Suprapubic skin (tissue), 4 donors: Measurements from ENCODE around the gene CCL8. TPM values are rescaled to one million over a fixed set of nuclear protein-coding genes. Genes with fewer than 3 reads are reported as not detected.

ENCODE experiments used
- DNase-seq, 2 donors: peaks; one replicate each; pipeline ENCODE4 v3.0.0-alpha.2; 2019; ENCODE audit warnings: low spot score in 2 of 2
- H3K27ac ChIP-seq: fragments of 200-600 bp; sonication (generic); one replicate; pipeline ENCODE4 v1.5.1; 2019
- H3K27me3 ChIP-seq: fragments of 200-600 bp; sonication (generic); one replicate; pipeline ENCODE4 v1.5.1; 2019
- H3K36me3 ChIP-seq: fragments of 200-600 bp; sonication (generic); one replicate; pipeline ENCODE4 v1.5.1; 2019
- H3K4me1 ChIP-seq: fragments of 200-600 bp; sonication (generic); one replicate; pipeline ENCODE4 v1.5.1; 2019
- H3K4me3 ChIP-seq: fragments of 200-600 bp; sonication (generic); one replicate; pipeline ENCODE4 v1.5.1; 2019; ENCODE audit warnings: mild to moderate bottlenecking
- H3K9me3 ChIP-seq: fragments of 200-600 bp; sonication (generic); one replicate; pipeline ENCODE4 v1.5.1; 2019
- EP300 ChIP-seq: sonication (generic); formaldehyde crosslinking; IDR thresholded peaks from one replicate; pipeline ENCODE4 v1.6.1; 2017; ENCODE audit warnings: antibody characterized with exemption
- POLR2A ChIP-seq, 2 donors: fragments of 450-650 bp; IDR thresholded peaks; one replicate each; pipeline ENCODE4 v1.6.1; 2017; ENCODE audit warnings: antibody characterized with exemption in 2 of 2, mild to moderate bottlenecking in 2 of 2, moderate library complexity in 2 of 2
- POLR2AphosphoS5 ChIP-seq, 3 donors: sonication (generic); formaldehyde crosslinking; IDR thresholded peaks; one replicate each; pipeline ENCODE4 v1.6.1; 2017; ENCODE audit warnings: antibody characterized with exemption in 3 of 3
- WGBS: methylation state at CpG from one replicate; pipeline ENCODE4 v1.1.5; 2018; 5-methylcytosine and 5-hydroxymethylcytosine counted together
- total RNA-seq, 4 donors: library from RNA; depleted of rRNA; stranded (reverse); fragments of >200 nt; gene quantifications; one replicate each; pipeline ENCODE4 v1.1.0, GENCODE V29; 2016
- TF ChIP-seq, protein P1 (sequence below), 2 donors: fragments of 200-600 bp in 1 of 2; fragments of 450-650 bp in 1 of 2; sonication (generic) in 1 of 2; IDR thresholded peaks; one replicate each; pipeline ENCODE4 v1.5.1; 2016 to 2019; ENCODE audit warnings: antibody characterized with exemption in 2 of 2, mild to moderate bottlenecking in 1 of 2, moderate library complexity in 1 of 2

Gene CCL8
- total RNA-seq, 4 donors from 2014 or later, result 0.64 to 2.2 TPM; not detected in 2

GRCh38 chr17:34337701-34338100 lies 18.5 kb downstream of the CCL8 start:
- DNase-seq, result no peak
- H3K9me3 ChIP-seq, result no peaks in the 10 kb centered on the region
- 47% methylated on average over 1 of the region's 1 CpG for WGBS
- H3K4me3 ChIP-seq, result no peak overlapping the region
- TF ChIP-seq POLR2A (IDR thresholded peaks at IDR 0.05) (no peak), EP300 (no peak), POLR2AphosphoS5 (IDR thresholded peaks at IDR 0.05) (no peak)
- TF ChIP-seq, protein P1, sequence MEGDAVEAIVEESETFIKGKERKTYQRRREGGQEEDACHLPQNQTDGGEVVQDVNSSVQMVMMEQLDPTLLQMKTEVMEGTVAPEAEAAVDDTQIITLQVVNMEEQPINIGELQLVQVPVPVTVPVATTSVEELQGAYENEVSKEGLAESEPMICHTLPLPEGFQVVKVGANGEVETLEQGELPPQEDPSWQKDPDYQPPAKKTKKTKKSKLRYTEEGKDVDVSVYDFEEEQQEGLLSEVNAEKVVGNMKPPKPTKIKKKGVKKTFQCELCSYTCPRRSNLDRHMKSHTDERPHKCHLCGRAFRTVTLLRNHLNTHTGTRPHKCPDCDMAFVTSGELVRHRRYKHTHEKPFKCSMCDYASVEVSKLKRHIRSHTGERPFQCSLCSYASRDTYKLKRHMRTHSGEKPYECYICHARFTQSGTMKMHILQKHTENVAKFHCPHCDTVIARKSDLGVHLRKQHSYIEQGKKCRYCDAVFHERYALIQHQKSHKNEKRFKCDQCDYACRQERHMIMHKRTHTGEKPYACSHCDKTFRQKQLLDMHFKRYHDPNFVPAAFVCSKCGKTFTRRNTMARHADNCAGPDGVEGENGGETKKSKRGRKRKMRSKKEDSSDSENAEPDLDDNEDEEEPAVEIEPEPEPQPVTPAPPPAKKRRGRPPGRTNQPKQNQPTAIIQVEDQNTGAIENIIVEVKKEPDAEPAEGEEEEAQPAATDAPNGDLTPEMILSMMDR (IDR thresholded peaks at IDR 0.05), result no peak
- H3K27me3 ChIP-seq, result no peaks in the 10 kb centered on the region
- no peaks in the 10 kb centered on the region for H3K36me3 ChIP-seq
- no peak overlapping the region for H3K27ac ChIP-seq
- H3K4me1 ChIP-seq, result no peaks in the 10 kb centered on the region

- Histone ChIP-seq H3K36me3 (no peaks in the 10 kb centered on the region), H3K9me3 (no peaks in the 10 kb centered on the region), H3K4me1 (no peaks in the 10 kb centered on the region), H3K4me3 (no peak overlapping the region), H3K27ac (no peak overlapping the region), H3K27me3 (no peaks in the 10 kb centered on the region)
- TF ChIP-seq EP300 (no peak), POLR2AphosphoS5 (IDR thresholded peaks at IDR 0.05) (no peak), POLR2A (IDR thresholded peaks at IDR 0.05) (no peak)
- TF ChIP-seq, protein P1 (IDR thresholded peaks at IDR 0.05), result no peak
- DNase-seq, result no peak
- 76% methylated on average over 3 of the region's 3 CpGs for WGBS
Observed at GRCh38 chr17:34339138-34339770, 20.0 kb downstream of the CCL8 start.

DNA sequence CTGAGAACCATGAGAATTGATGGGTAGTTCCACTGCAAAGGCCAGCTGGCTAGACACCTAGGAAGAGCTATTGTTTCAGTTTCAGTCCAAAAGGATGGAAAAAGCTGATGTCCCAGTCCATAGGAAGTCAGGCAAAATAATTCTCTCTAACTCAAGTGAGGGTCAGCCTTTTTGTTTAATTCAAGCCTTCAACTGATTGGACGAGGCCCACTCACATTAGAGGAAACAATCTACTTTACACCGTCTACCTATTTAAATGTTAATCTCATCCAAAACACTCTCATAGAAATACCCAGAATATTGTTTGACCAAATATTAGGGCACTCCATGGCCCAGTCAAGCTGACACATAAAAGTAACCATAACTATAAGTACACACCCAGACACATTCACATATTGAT lies 22.7 kb downstream of the CCL8 start:
- no peaks in the 10 kb centered on the region for H3K36me3 ChIP-seq
- H3K27ac ChIP-seq, result no peak overlapping the region
- H3K27me3 ChIP-seq, result no peaks in the 10 kb centered on the region
- no peak for DNase-seq
- H3K4me1 ChIP-seq, result no peaks in the 10 kb centered on the region
- H3K9me3 ChIP-seq, result no peaks in the 10 kb centered on the region
- 90% methylated on average over 2 of the region's 2 CpGs for WGBS
- TF ChIP-seq, protein P1 (IDR thresholded peaks at IDR 0.05), result no peak
- TF ChIP-seq EP300 (no peak), POLR2A (IDR thresholded peaks at IDR 0.05) (no peak), POLR2AphosphoS5 (IDR thresholded peaks at IDR 0.05) (no peak)
- H3K4me3 ChIP-seq, result no peak overlapping the region

DNA sequence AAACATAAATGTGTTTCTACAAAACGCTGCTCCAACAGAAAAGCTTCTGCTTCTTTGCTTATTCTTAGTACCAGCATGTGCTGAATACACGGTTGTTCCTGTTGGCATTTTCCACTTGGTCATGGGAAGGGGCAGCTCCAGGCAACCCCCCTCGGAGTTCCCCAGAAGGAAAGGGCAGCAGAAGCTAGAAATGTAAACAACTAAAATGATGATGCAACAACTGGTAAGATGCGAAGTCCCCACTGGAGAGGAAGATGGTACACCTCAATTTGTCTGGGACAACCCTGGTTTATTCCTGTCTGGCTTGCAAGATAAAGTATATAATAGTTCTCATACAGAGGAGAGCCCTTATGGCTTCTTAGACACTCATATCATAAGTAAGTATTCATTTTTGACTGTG lies 27.8 kb downstream of the CCL8 start:
- H3K9me3 ChIP-seq, result no peaks in the 10 kb centered on the region
- TF ChIP-seq, protein P1 (IDR thresholded peaks at IDR 0.05), result no peak
- TF ChIP-seq POLR2AphosphoS5 (IDR thresholded peaks at IDR 0.05), result no peak
- no peak for TF ChIP-seq EP300
- no peak for TF ChIP-seq POLR2A (IDR thresholded peaks at IDR 0.05)

GRCh38 chr17:34349751-34350150 lies 30.5 kb downstream of the CCL8 start:
- TF ChIP-seq, protein P1 (IDR thresholded peaks at IDR 0.05), result no peak
- no peak for TF ChIP-seq EP300
- no peak for TF ChIP-seq POLR2AphosphoS5 (IDR thresholded peaks at IDR 0.05)
- no peak for TF ChIP-seq POLR2A (IDR thresholded peaks at IDR 0.05)
- peaks cover 9% of the 10 kb centered on the region for H3K4me1 ChIP-seq
- no peak for DNase-seq
- no peaks in the 10 kb centered on the region for H3K36me3 ChIP-seq
- H3K4me3 ChIP-seq, result no peak overlapping the region
- 54% methylated on average over 4 of the region's 4 CpGs for WGBS
- H3K27ac ChIP-seq, result no peak overlapping the region
- no peaks in the 10 kb centered on the region for H3K27me3 ChIP-seq
- H3K9me3 ChIP-seq, result no peaks in the 10 kb centered on the region

More for the DNA sequence above, 27.8 kb downstream of the CCL8 start:
- no peaks in the 10 kb centered on the region for H3K36me3 ChIP-seq
- no peak overlapping the region for H3K4me3 ChIP-seq
- H3K27ac ChIP-seq, result no peak overlapping the region
- WGBS, result 72% methylated on average over 4 of the region's 4 CpGs
- H3K27me3 ChIP-seq, result no peaks in the 10 kb centered on the region
- peaks cover 9% of the 10 kb centered on the region for H3K4me1 ChIP-seq
- no peak for DNase-seq
